AG09319 (cell line): ENCODE measurements around the gene PIP5K1B.

ENCODE experiments used
- DNase-seq: peaks from one replicate; pipeline ENCODE4 v3.0.0-alpha.2; 2010; ENCODE audit warnings: low read depth; ENCODE audit errors: extremely low read depth
- CTCF ChIP-seq: IDR thresholded peaks from 2 replicates; pipeline ENCODE4 v1.5.1; 2011; ENCODE audit warnings: low read depth, mild to moderate bottlenecking, inconsistent platforms, low read length, moderate library complexity

The PIP5K1B gene

DNA sequence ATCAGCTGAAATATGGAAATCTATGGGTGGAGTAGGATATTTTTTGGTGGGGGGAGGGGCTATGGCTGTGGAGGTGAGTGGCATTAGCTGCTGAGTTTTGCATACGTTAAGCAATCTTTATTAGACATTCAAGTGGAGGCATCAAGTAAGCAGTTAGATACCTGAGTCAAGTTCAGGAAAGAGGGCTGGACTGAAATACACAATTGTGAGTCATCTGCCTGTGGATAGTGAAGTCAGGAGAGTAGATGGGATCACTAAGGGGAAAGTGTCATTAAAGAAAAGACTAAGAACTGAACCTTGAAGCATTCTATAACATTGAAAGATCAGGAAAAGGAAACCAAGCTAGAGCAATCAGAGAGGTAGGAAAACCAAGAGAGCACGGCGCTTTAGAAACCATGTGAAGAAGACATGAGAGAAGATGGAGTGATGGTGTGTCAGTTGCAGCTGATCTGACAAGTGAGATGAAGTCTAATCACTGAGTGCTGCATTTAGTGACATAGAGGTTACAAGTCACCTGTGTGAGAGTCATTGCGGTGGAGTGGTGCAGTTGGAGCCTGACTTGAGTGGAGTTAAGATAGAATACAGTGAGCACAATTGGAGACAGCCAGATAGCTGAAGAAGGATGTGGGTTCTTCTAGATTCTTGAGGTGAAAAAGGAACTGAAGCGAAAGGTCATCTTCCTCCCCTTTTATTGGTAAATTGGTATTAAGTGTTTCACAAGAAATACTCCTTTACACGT, 88.7 kb downstream of the PIP5K1B start:
- no peak for TF ChIP-seq CTCF
- no peak for DNase-seq

GRCh38 chr9:68794898-68795297, 89.9 kb downstream of the PIP5K1B start:
- no peak for DNase-seq
- TF ChIP-seq CTCF = no peak

GRCh38 chr9:68795411-68795810, 90.4 kb downstream of the PIP5K1B start:
- DNase-seq = no peak
- TF ChIP-seq CTCF = no peak

- no peak for DNase-seq
- TF ChIP-seq CTCF = no peak
These were observed 92.1 kb downstream of the PIP5K1B start for GRCh38 chr9:68797116-68797515.

DNA sequence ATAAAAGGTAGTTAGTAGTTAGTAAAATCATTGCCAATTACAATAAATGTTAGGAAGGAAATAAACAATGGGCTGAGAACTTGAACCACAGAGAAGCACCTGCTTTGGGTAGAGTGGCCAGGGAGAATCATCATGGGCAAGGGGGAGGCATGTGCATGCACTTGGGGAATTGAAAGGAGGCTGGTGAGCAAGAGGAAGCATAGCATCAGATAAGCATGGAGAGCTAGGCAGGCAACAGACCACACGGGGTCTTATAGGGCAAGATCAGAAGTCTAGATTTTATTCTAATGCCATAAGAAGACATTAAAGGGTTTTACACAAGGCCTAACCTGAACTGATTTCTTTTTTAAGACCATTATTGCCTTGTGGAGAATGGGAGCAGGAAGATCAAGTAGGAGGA, 93.4 kb downstream of the PIP5K1B start:
- no peak for DNase-seq
- no peak for TF ChIP-seq CTCF

GRCh38 chr9:68800836-68801235, 95.8 kb downstream of the PIP5K1B start:
- TF ChIP-seq CTCF = no peak
- no peak for DNase-seq

DNA sequence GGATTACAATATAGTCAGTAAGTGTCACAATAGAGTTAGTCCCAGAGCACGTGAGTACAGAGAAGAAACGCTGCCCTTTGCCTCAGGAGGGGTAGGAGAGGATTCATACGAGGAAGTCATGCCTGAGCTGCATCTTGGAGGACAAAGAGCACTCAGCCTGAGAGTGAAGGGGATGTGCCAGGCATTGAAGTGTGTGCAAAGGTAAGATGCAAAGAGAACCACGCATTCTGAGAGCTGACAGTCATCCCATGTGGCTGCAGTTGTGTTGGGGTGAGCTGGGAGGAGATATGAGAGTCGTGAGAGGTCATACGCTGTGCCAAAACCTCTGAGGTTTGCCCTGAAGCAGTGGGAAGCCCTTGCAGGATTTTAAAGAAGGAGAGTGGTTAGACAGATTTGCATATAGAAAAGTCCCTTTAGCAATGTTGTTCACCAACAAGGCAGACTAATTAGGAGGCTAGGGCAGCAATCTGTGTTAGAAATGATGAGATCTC, 97.5 kb downstream of the PIP5K1B start:
- no peak for DNase-seq

More for the DNA sequence above, 97.5 kb downstream of the PIP5K1B start:
- no peak for TF ChIP-seq CTCF
